ENCODE results near the gene OS9. TPM values are rescaled to one million over a fixed set of nuclear protein-coding genes. Genes with fewer than 3 reads are reported as not detected.

OS9 gene
- polyA plus RNA-seq, 2 of the 4 experiments (the other 2 are of a cell fraction): 128 to 183 TPM

DNA sequence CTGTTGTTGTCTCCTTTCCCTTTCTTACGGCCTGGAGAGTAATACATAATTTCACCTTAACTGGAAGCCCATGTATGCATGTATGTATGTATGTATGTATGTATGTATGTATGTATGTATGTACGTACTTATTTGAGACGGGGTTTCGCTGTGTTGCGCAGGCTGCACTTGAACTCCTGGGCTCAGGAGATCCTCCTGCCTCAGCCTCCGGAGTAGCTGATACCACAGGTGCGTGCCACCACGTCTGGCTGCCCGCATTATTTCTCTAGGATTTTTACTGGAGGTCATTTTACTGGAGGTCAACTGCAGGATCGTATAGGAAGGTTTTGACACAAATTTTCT is 644 bp upstream of the OS9 start:
- H3K4me3 ChIP-seq: peak overlapping the region; percentile 36
- ChIA-PET CTCF (interaction anchor here (0.9 to 2.7 kb wide), 29 partner anchors 9 to 170 kb away, joined by 3 to 16 read pairs (median 5); partner anchors contain the start of gene B4GALNT1), POLR2A (interaction anchor here (0.6 kb wide), 2 partner anchors 33 to 82 kb away, joined by 3 to 4 read pairs; partner anchors contain the start of gene ARHGEF25)
- WGBS (ENCODE audit: missing lambda C conversion rate): 16% methylated on average over 10 of the region's 10 CpGs
- peaks cover 7% of the 10 kb centered on the region; the same call in 1 of the 3 replicates for H3K9me3 ChIP-seq
- peak overlapping the region; percentile 21 to 35; a peak in 2 of 6 replicates for H3K27ac ChIP-seq
- DNase-seq (ENCODE audit: low read depth in 1 of 2, low spot score in 1 of 2) (no peak), FAIRE-seq (no peak), ATAC-seq (peak; percentile 18 to 49)
- H3K4me1 ChIP-seq: peaks cover 10% of the 10 kb centered on the region; the same call in 2 of the 3 replicates
- H3K4me2 ChIP-seq: peak overlapping the region; percentile 74
- TF ChIP-seq, protein P1, sequence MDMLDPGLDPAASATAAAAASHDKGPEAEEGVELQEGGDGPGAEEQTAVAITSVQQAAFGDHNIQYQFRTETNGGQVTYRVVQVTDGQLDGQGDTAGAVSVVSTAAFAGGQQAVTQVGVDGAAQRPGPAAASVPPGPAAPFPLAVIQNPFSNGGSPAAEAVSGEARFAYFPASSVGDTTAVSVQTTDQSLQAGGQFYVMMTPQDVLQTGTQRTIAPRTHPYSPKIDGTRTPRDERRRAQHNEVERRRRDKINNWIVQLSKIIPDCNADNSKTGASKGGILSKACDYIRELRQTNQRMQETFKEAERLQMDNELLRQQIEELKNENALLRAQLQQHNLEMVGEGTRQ (IDR thresholded peaks at IDR 0.05): no peak
- no peak for TF ChIP-seq HOXB13 (CRISPR knock-in tag; IDR thresholded peaks at IDR 0.05; ENCODE audit: low read depth)
- TF ChIP-seq KDM5A (IDR thresholded peaks at IDR 0.05): no peak
- TF ChIP-seq RCOR1 (IDR thresholded peaks at IDR 0.05; ENCODE audit: low read depth, low read length): no peak
- no peak for TF ChIP-seq POLR2A (IDR thresholded peaks at IDR 0.05; ENCODE audit: low read length)
- no peak for TF ChIP-seq CBX8 (IDR thresholded peaks at IDR 0.05)
- TF ChIP-seq FOSL2 (IDR thresholded peaks at IDR 0.05): no peak
- TF ChIP-seq FOSL2 (CRISPR knock-in tag; IDR thresholded peaks at IDR 0.05): no peak
- TF ChIP-seq TP53 (CRISPR knock-in tag; IDR thresholded peaks at IDR 0.05): no peak
- TF ChIP-seq, protein P2, sequence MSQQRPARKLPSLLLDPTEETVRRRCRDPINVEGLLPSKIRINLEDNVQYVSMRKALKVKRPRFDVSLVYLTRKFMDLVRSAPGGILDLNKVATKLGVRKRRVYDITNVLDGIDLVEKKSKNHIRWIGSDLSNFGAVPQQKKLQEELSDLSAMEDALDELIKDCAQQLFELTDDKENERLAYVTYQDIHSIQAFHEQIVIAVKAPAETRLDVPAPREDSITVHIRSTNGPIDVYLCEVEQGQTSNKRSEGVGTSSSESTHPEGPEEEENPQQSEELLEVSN (IDR thresholded peaks at IDR 0.05; ENCODE audit: borderline replicate concordance, low read depth): no peak
- no peak for TF ChIP-seq ZC3H11A (IDR thresholded peaks at IDR 0.05)
- no peak for TF ChIP-seq PHF8 (IDR thresholded peaks at IDR 0.05; ENCODE audit: borderline replicate concordance, low read depth)
- TF ChIP-seq TFCP2L1 (CRISPR knock-in tag; IDR thresholded peaks at IDR 0.05): no peak
- TF ChIP-seq EP300 (IDR thresholded peaks at IDR 0.05): no peak
- no peak for TF ChIP-seq HOXB5 (CRISPR knock-in tag; IDR thresholded peaks at IDR 0.05)
- TF ChIP-seq EHF (CRISPR knock-in tag; IDR thresholded peaks at IDR 0.05): no peak

DNA sequence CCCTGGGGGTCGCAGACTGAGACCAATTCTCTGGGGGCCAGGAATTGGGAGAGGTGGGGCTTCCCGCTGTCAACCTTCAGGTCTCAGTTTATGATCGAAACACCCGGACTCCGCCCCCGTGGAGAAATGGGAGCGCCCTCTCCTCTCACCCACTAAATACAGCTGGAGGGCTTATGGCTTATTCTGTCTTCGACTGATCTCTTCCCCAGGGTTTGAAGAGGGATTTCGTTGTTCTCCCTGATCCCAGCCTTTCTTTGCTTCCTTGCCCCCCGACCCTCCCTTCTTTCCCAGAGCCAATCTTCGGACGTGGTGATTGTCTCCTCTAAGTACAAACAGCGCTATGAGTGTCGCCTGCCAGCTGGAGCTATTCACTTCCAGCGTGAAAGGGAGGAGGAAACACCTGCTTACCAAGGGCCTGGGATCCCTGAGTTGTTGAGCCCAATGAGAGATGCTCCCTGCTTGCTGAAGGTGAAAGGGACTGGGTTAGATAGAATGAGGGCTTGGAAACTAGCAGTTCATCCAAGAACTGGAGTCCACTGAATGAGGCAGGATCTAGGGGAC is 607 bp downstream of the OS9 start:
- POLR2A ChIA-PET: no interaction called here
- H3K9me3 ChIP-seq: peaks cover 7% of the 10 kb centered on the region; the same call in 1 of the 3 replicates
- FAIRE-seq: no peak
- peaks cover 10% of the 10 kb centered on the region; the same call in 2 of the 3 replicates for H3K4me1 ChIP-seq
- peak overlapping the region; percentile 93 for H3K4me3 ChIP-seq
- 5% methylated on average over 15 of the region's 15 CpGs for WGBS (ENCODE audit: missing lambda C conversion rate)
- peak in 1 of 2 experiments; percentile 3; a peak in 3 of 6 replicates for ATAC-seq
- peak overlapping the region; percentile 84 to 88 for H3K27ac ChIP-seq
- CTCF ChIA-PET: interaction anchor here (1.0 to 2.7 kb wide), 10 partner anchors 9 to 111 kb away, joined by 3 to 16 read pairs (median 6); no protein-coding TSS in a partner anchor
- no peak for TF ChIP-seq HOXA7 (CRISPR knock-in tag; IDR thresholded peaks at IDR 0.05)
- no peak for TF ChIP-seq PHF8 (IDR thresholded peaks at IDR 0.05; ENCODE audit: borderline replicate concordance, low read depth)
- no peak for TF ChIP-seq ZC3H11A (IDR thresholded peaks at IDR 0.05)
- no peak for TF ChIP-seq NPAS2 (CRISPR knock-in tag; IDR thresholded peaks at IDR 0.05; ENCODE audit: borderline replicate concordance)
- no peak for TF ChIP-seq KDM1A (IDR thresholded peaks at IDR 0.05; ENCODE audit: low read depth)
- H3K4me2 ChIP-seq: peak overlapping the region; percentile 98
- no peak for DNase-seq (ENCODE audit: low read depth in 1 of 2, low spot score in 1 of 2)

DNA sequence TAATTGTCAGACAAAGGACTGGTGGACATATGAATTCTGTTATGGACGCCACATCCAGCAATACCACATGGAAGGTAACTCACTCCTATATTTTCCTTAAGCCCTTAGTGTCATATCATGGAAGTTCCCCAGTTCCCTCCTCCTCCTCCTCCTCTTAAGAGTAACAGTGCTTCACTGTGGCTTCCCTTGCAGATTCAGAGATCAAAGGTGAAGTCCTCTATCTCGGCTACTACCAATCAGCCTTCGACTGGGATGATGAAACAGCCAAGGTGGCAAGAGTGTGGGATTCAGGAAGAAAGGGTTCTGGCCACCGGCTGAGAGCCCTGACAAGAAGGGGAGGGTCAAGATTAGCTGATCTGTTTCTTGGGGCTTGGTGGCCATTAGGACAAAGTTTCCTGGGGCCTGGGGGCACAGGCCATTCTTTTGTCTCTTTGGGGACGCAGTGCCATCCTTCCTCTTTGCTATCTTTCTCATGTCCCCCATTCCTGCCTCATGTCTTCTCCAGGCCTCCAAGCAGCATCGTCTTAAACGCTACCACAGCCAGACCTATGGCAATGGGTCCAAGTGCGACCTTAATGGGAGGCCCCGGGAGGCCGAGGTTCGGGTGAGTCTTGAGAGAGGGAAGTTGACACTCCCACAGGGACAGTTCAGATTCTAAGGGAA is 2.0 kb downstream of the OS9 start:
- CTCF ChIA-PET: no interaction called here

More for the DNA sequence above, 2.0 kb downstream of the OS9 start:
- H3K4me1 ChIP-seq: peaks cover 10% of the 10 kb centered on the region; the same call in 2 of the 3 replicates
- H3K4me2 ChIP-seq: no peak overlapping the region
- POLR2A ChIA-PET: no interaction called here
- TF ChIP-seq JUNB (IDR thresholded peaks at IDR 0.05) (no peak), EHMT2 (IDR thresholded peaks at IDR 0.05; ENCODE audit: low read depth) (no peak), RARB (CRISPR knock-in tag; IDR thresholded peaks at IDR 0.05) (no peak), HOXA7 (CRISPR knock-in tag; IDR thresholded peaks at IDR 0.05) (no peak)
- TF ChIP-seq, protein P1 (IDR thresholded peaks at IDR 0.05): no peak
- FAIRE-seq: no peak
- DNase-seq (ENCODE audit: low read depth in 1 of 2, low spot score in 1 of 2): no peak
- no peak overlapping the region for H3K4me3 ChIP-seq
- no peak for ATAC-seq
- H3K9me3 ChIP-seq: peaks cover 7% of the 10 kb centered on the region; the same call in 1 of the 3 replicates
- 95% methylated on average over 11 of the region's 11 CpGs for WGBS (ENCODE audit: missing lambda C conversion rate)
- no peak overlapping the region for H3K27ac ChIP-seq

Measured in A549 (cell line).